Peyer's patch (tissue), 4 donors: ENCODE measurements around the gene DDIT3.

Source experiments
- POLR2A ChIP-seq, 2 donors: fragments of 450-650 bp; IDR thresholded peaks; one replicate each; pipeline ENCODE4 v1.5.1; 2017; ENCODE audit warnings: antibody characterized with exemption in 2 of 2, mild to moderate bottlenecking in 2 of 2, moderate library complexity in 2 of 2
- TF ChIP-seq, protein P1 (sequence below), 6 experiments: fragments of 450-650 bp in 4 of 6; fragments of 200-600 bp in 2 of 6; sonication (generic) in 1 of 6; IDR thresholded peaks; one replicate each; pipeline ENCODE4 v1.5.1; 2017 to 2019; ENCODE audit warnings: antibody characterized with exemption in 6 of 6, mild to moderate bottlenecking in 3 of 6, moderate library complexity in 1 of 6

DNA sequence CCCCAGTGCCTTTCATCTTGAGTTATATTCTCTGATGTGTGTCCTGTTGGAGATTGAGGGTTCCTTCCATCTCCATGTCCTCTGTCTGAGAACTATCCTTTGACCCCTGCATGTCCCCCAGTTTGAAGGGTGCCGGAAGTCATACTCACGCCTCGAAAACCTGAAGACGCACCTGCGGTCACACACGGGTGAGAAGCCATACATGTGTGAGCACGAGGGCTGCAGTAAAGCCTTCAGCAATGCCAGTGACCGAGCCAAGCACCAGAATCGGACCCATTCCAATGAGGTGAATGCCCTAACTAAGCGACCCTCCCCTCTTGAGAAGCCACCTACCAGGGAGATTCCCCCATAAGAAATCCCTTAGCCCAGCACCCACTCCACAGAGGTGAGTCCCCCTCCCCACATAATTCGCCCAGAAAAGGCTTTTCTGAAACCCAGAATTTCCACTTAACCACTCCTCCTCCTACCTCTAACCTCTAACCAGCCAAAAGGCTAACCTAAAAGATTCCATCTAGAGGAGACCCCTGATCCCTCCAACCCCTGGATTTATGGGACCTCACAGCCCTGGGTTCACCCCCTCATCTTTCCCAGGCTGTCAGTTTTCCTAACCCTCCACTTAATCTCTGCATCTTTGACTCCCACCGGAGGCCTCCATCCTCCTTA lies 53.0 kb downstream of the DDIT3 start:
- no peak for TF ChIP-seq POLR2A (IDR thresholded peaks at IDR 0.05)
- TF ChIP-seq, protein P1, sequence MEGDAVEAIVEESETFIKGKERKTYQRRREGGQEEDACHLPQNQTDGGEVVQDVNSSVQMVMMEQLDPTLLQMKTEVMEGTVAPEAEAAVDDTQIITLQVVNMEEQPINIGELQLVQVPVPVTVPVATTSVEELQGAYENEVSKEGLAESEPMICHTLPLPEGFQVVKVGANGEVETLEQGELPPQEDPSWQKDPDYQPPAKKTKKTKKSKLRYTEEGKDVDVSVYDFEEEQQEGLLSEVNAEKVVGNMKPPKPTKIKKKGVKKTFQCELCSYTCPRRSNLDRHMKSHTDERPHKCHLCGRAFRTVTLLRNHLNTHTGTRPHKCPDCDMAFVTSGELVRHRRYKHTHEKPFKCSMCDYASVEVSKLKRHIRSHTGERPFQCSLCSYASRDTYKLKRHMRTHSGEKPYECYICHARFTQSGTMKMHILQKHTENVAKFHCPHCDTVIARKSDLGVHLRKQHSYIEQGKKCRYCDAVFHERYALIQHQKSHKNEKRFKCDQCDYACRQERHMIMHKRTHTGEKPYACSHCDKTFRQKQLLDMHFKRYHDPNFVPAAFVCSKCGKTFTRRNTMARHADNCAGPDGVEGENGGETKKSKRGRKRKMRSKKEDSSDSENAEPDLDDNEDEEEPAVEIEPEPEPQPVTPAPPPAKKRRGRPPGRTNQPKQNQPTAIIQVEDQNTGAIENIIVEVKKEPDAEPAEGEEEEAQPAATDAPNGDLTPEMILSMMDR (IDR thresholded peaks at IDR 0.05) = no peak
